ENCODE measurements around the gene IGFL4. TPM values are rescaled to one million over a fixed set of nuclear protein-coding genes. Genes with fewer than 3 reads are reported as not detected.

The IGFL4 gene
- total RNA-seq, 1 donor from 2014 or later, result not detected

- Mint-ChIP-seq H3K27me3 (ENCODE audit: unreplicated experiment) (peaks cover 2% of the 10 kb centered on the region), H3K27ac (ENCODE audit: unreplicated experiment) (no peak overlapping the region), H3K4me3 (ENCODE audit: unreplicated experiment) (no peak overlapping the region), H3K4me1 (ENCODE audit: unreplicated experiment) (peaks cover 5% of the 10 kb centered on the region), H3K36me3 (ENCODE audit: low read depth, unreplicated experiment) (no peaks in the 10 kb centered on the region), H3K9me3 (ENCODE audit: unreplicated experiment) (no peaks in the 10 kb centered on the region)
- no peak for DNase-seq (ENCODE audit: low spot score)
- TF ChIP-seq CTCF (IDR thresholded peaks at IDR 0.05; ENCODE audit: unreplicated experiment), result no peak
Measured at GRCh38 chr19:46077815-46078167, 37.0 kb upstream of the IGFL4 start.

- Mint-ChIP-seq H3K9me3 (ENCODE audit: unreplicated experiment) (no peaks in the 10 kb centered on the region), H3K4me3 (ENCODE audit: unreplicated experiment) (peak overlapping the region; percentile 76), H3K27ac (ENCODE audit: unreplicated experiment) (no peak overlapping the region), H3K36me3 (ENCODE audit: low read depth, unreplicated experiment) (no peaks in the 10 kb centered on the region), H3K27me3 (ENCODE audit: unreplicated experiment) (peaks cover 2% of the 10 kb centered on the region), H3K4me1 (ENCODE audit: unreplicated experiment) (peaks cover 5% of the 10 kb centered on the region)
- TF ChIP-seq CTCF (IDR thresholded peaks at IDR 0.05; ENCODE audit: unreplicated experiment), result peak; percentile 63
- peak; percentile 79 for DNase-seq (ENCODE audit: low spot score)
Measured at GRCh38 chr19:46076951-46077814, 36.4 kb upstream of the IGFL4 start.

- Mint-ChIP-seq H3K27me3 (ENCODE audit: unreplicated experiment) (peaks cover 2% of the 10 kb centered on the region), H3K36me3 (ENCODE audit: low read depth, unreplicated experiment) (no peaks in the 10 kb centered on the region), H3K4me3 (ENCODE audit: unreplicated experiment) (no peak overlapping the region), H3K4me1 (ENCODE audit: unreplicated experiment) (peaks cover 5% of the 10 kb centered on the region), H3K27ac (ENCODE audit: unreplicated experiment) (no peak overlapping the region), H3K9me3 (ENCODE audit: unreplicated experiment) (no peaks in the 10 kb centered on the region)
- no peak for DNase-seq (ENCODE audit: low spot score)
- no peak for TF ChIP-seq CTCF (IDR thresholded peaks at IDR 0.05; ENCODE audit: unreplicated experiment)
Measured at GRCh38 chr19:46076031-46076880, 35.5 kb upstream of the IGFL4 start.

GRCh38 chr19:46073268-46073922 is 32.6 kb upstream of the IGFL4 start:
- peaks cover 5% of the 10 kb centered on the region for H3K4me1 Mint-ChIP-seq (ENCODE audit: unreplicated experiment)
- H3K36me3 Mint-ChIP-seq (ENCODE audit: low read depth, unreplicated experiment), result no peaks in the 10 kb centered on the region
- H3K27me3 Mint-ChIP-seq (ENCODE audit: unreplicated experiment), result peaks cover 2% of the 10 kb centered on the region
- H3K9me3 Mint-ChIP-seq (ENCODE audit: unreplicated experiment), result no peaks in the 10 kb centered on the region
- no peak overlapping the region for H3K4me3 Mint-ChIP-seq (ENCODE audit: unreplicated experiment)
- no peak overlapping the region for H3K27ac Mint-ChIP-seq (ENCODE audit: unreplicated experiment)
- no peak for TF ChIP-seq CTCF (IDR thresholded peaks at IDR 0.05; ENCODE audit: unreplicated experiment)
- DNase-seq (ENCODE audit: low spot score), result no peak

Data from endothelial cell (in vitro differentiated cells).